DND-41 (cell line): Measurements from ENCODE around the gene RANBP9.

Source experiments
- CTCF ChIP-seq: IDR thresholded peaks from 2 replicates; pipeline ENCODE4 v1.5.1; 2012; ENCODE audit warnings: borderline replicate concordance, low read length, moderate library complexity, mild to moderate bottlenecking; ENCODE audit not compliant: poor library complexity, severe bottlenecking; ENCODE audit errors: extremely low read depth
- EZH2 ChIP-seq: IDR thresholded peaks from 3 replicates; pipeline ENCODE4 v1.6.1; 2012; ENCODE audit warnings: borderline replicate concordance, low read depth, mild to moderate bottlenecking, moderate library complexity, low read length, inconsistent platforms; ENCODE audit not compliant: severe bottlenecking

GRCh38 chr6:13611715-13612114 is 99.9 kb downstream of the RANBP9 start:
- TF ChIP-seq EZH2 (no peak), CTCF (no peak)
